A549 treated with DMSO at 1 μM for 4 hours (cell line): Measurements from ENCODE around the gene ELF1. TPM values are rescaled to one million over a fixed set of nuclear protein-coding genes. Genes with fewer than 3 reads are reported as not detected.

Experiments used
- total RNA-seq: library from RNA; stranded (reverse); fragments of 200-300 nt; extraction: Qiagen RNA extraction; gene quantifications from 5 replicates; pipeline ENCODE4 v1.2.3, GENCODE V29; 2022; ENCODE audit warnings: low read depth

The ELF1 gene
- 24.1 to 32.3 TPM (median 28.4 TPM) in 5 replicates for total RNA-seq

DNA sequence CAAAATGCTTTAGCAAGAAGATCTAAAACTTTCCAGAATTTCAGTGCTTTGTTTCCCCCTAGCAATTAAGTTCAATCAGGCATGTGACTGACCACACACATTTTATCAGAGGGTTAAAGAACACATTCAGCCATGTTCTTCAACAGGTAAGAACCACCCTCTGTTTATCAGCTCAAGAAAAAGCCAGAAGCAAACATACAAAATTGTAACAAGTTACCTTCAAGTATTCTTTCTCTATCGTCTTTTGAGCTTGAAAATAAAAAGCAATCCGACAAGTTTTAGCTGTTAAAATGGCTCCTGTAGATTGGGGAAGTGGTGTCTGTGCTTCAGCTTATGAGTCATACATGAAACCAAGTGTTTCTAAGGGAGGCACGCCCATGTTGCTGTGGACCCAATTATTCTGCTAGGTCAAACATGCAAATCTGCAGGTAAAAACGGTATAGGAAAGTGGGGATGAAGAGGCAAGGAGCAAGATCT is at the start of gene ELF1:
ELF1 (minus strand) TSS at position 306 of the 477 bp plus-strand sequence. CDS start 37,262 bp downstream, outside the sequence.

GRCh38 chr13:41061075-41061913 is 42.2 kb upstream of the ELF1 start, which contains the start of gene WBP4:
TSS of gene WBP4 (plus strand) at chr13:41061509. CDS start at chr13:41061674, 165 bp downstream.

Other genes with a start within 250 kb of the ELF1 start
- 11.5 to 16.6 TPM (median 14.6 TPM) in 5 replicates for gene MRPS31, start 248.1 kb downstream of the ELF1 start, total RNA-seq
- 16.6 to 20.7 TPM (median 18.6 TPM) in 5 replicates for gene SLC25A15, start 229.7 kb downstream of the ELF1 start, total RNA-seq
- 7.3 to 8.1 TPM (median 7.3 TPM) in 5 replicates for gene WBP4, start 42.2 kb upstream of the ELF1 start, total RNA-seq
- gene KBTBD6, start 113.5 kb upstream of the ELF1 start, total RNA-seq: 5.2 to 7.1 TPM (median 6.0 TPM) in 5 replicates
- gene KBTBD7, start 175.3 kb upstream of the ELF1 start, total RNA-seq: 2.3 to 3.3 TPM (median 2.9 TPM) in 5 replicates
- 5.3 to 8.0 TPM (median 6.1 TPM) in 5 replicates for gene MTRF1, start 244.3 kb upstream of the ELF1 start, total RNA-seq